ENCODE results near the gene AOAH. TPM values are rescaled to one million over a fixed set of nuclear protein-coding genes. Genes with fewer than 3 reads are reported as not detected.

The AOAH gene
- total RNA-seq, 1 experiment from 2014 or later: not detected

- Histone ChIP-seq H3K9me3 (ENCODE audit: low read depth, low read length, poor library complexity, severe bottlenecking) (no peaks in the 10 kb centered on the region), H3K4me3 (ENCODE audit: low read depth, low read length, poor library complexity, severe bottlenecking) (no peak overlapping the region), H3K36me3 (ENCODE audit: insufficient read depth, low read length, poor library complexity, severe bottlenecking) (no peaks in the 10 kb centered on the region), H3K27me3 (replicated peaks; ENCODE audit: insufficient read depth, low read depth, low read length, poor library complexity) (no peaks in the 10 kb centered on the region), H3K27ac (ENCODE audit: low read depth, low read length, poor library complexity, severe bottlenecking) (no peak overlapping the region), H3K4me1 (ENCODE audit: insufficient read depth, low read length, poor library complexity, severe bottlenecking) (peaks cover 6% of the 10 kb centered on the region)
- BruUV-seq (replicated peaks): no TSS peak
- no peak for DNase-seq (ENCODE audit: low spot score)
- ChIA-PET POLR2A (ENCODE audit: low non-redundant PET) (no interaction called here), CTCF (no interaction called here)
- intact Hi-C loops (cut with micrococcal nuclease; ENCODE audit: unreplicated experiment): no loop called here
- TF ChIP-seq EZH2 (IDR thresholded peaks at IDR 0.05; ENCODE audit: borderline replicate concordance, low read depth, low read length, poor library complexity, severe bottlenecking): no peak
- no peak for TF ChIP-seq CTCF (conservative IDR thresholded peaks at IDR 0.05; ENCODE audit: low read depth, low read length)
Observed at GRCh38 chr7:36530456-36530855, 193.8 kb downstream of the AOAH start.

GRCh38 chr7:36527549-36527913 lies 196.8 kb downstream of the AOAH start:
- no peaks in the 10 kb centered on the region for H3K27me3 ChIP-seq (replicated peaks; ENCODE audit: insufficient read depth, low read depth, low read length, poor library complexity)
- TF ChIP-seq CTCF (conservative IDR thresholded peaks at IDR 0.05; ENCODE audit: low read depth, low read length) (no peak), EZH2 (IDR thresholded peaks at IDR 0.05; ENCODE audit: borderline replicate concordance, low read depth, low read length, poor library complexity, severe bottlenecking) (no peak)
- no peak overlapping the region for H3K27ac ChIP-seq (ENCODE audit: low read depth, low read length, poor library complexity, severe bottlenecking)
- H3K36me3 ChIP-seq (ENCODE audit: insufficient read depth, low read length, poor library complexity, severe bottlenecking): no peaks in the 10 kb centered on the region
- intact Hi-C loops (cut with micrococcal nuclease; ENCODE audit: unreplicated experiment): no loop called here
- no peak overlapping the region for H3K4me3 ChIP-seq (ENCODE audit: low read depth, low read length, poor library complexity, severe bottlenecking)
- ChIA-PET POLR2A (ENCODE audit: low non-redundant PET) (no interaction called here), CTCF (no interaction called here)
- DNase-seq (ENCODE audit: low spot score): no peak
- no peaks in the 10 kb centered on the region for H3K9me3 ChIP-seq (ENCODE audit: low read depth, low read length, poor library complexity, severe bottlenecking)
- BruUV-seq (replicated peaks): no TSS peak
- peaks cover 6% of the 10 kb centered on the region for H3K4me1 ChIP-seq (ENCODE audit: insufficient read depth, low read length, poor library complexity, severe bottlenecking)

- no peak for TF ChIP-seq EZH2 (IDR thresholded peaks at IDR 0.05; ENCODE audit: borderline replicate concordance, low read depth, low read length, poor library complexity, severe bottlenecking)
- no peak for TF ChIP-seq CTCF (conservative IDR thresholded peaks at IDR 0.05; ENCODE audit: low read depth, low read length)
- ChIA-PET CTCF (no interaction called here), POLR2A (ENCODE audit: low non-redundant PET) (no interaction called here)
- Histone ChIP-seq H3K36me3 (ENCODE audit: insufficient read depth, low read length, poor library complexity, severe bottlenecking) (no peaks in the 10 kb centered on the region), H3K4me3 (ENCODE audit: low read depth, low read length, poor library complexity, severe bottlenecking) (no peak overlapping the region), H3K27ac (ENCODE audit: low read depth, low read length, poor library complexity, severe bottlenecking) (no peak overlapping the region), H3K9me3 (ENCODE audit: low read depth, low read length, poor library complexity, severe bottlenecking) (no peaks in the 10 kb centered on the region), H3K27me3 (replicated peaks; ENCODE audit: insufficient read depth, low read depth, low read length, poor library complexity) (peaks cover under 1% of the 10 kb centered on the region), H3K4me1 (ENCODE audit: insufficient read depth, low read length, poor library complexity, severe bottlenecking) (peaks cover 6% of the 10 kb centered on the region)
- BruUV-seq (replicated peaks): no TSS peak
- intact Hi-C loops (cut with micrococcal nuclease; ENCODE audit: unreplicated experiment): no loop called here
- DNase-seq (ENCODE audit: low spot score): peak; percentile 42
Observed at GRCh38 chr7:36526863-36527548, 197.3 kb downstream of the AOAH start.
